GM19372 (cell line): ENCODE data around the gene RIN3.

Source experiments
- ATAC-seq: cut with Tn5 transposase; IDR thresholded peaks from one replicate; pipeline ENCODE4 v1.9.1; 2021; ENCODE audit warnings: mild to moderate bottlenecking, low read depth, moderate library complexity; ENCODE audit not compliant: unreplicated experiment

Gene RIN3

DNA sequence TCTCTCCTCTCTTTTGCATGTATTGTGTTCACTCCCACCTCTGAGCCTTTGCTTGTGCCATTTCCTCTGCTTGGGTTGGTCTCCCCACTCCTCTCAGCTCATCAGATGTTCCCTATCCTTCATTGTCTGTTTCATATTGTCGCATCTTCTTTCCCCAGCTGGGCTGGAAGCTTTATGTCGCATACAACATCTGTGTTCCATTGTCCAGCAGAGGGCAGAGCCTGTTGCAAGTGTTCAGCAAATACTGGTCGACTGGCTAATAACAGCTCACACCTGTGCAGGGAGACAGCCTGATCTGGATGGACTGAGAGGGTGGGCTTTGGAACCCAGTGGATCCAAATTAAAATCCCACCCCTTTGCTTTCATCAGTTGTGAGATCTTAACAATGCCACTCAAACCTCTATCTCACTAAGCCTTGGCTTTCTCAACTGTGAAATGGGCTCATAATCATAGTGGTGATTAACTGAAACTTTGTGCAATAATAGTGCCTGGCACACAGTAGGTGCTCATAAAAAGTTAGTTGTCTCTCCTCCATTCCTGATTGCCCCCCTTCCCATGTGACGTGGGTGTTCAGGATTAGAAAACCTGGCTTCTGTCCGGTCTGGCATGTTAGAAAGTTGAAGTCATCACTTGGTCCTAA is 75.8 kb downstream of the RIN3 start:
- ATAC-seq = no peak

DNA sequence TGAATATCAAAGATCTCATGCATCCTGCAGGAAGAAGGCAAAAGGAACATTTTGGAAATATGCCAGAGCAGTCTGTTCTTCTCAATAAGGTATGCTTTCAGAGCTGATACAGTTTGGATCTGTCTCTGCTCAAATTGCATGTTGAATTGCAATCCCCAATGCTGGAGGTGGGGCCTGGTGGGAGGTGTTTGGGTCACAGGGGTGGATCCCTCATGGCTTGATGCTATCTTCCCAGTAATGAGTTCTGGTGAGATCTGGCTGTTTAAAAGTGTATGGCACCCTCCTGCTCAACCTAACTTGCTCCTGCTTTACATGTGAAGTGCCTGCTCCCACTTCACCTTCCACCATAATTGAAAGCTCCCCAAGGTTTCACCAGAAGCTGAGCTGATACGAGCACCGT is 76.6 kb downstream of the RIN3 start:
- ATAC-seq = no peak

DNA sequence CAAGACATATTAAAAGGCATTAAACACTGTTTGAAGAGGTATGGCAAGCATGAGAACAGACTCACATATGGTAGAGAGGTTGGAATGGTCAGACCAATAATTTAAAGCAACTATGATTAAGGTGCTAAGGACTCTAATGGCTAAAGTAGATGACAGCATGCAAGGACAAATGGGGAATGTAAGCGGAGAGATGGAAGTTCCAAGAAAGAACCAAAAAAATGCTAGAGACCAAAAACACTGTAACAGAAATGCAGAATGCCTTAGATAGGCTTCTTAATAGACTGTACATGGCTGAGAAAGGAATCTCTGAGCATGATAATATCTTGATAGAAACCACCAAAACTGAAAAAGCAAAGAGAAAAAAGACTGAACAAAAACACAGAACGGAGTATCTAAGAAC is 77.4 kb downstream of the RIN3 start:
- ATAC-seq = no peak

DNA sequence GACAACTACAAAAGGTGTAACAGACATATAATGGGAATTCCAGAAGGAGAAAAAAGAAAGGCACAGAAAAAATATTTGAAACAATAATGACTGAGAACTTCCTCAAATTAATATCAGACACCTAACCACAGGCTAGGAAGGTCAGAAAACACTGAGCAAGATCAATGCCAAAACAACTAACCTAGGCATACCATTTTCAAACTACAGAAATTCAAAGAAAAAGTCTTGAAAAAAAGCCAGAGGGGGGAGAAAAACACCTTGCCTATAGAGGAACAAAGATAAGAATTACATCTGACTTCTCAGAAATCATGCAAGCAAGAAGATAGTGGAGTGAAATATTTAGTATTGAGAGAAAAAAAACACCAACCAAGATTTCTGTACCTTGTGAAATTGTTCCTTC is 77.8 kb downstream of the RIN3 start:
- no peak for ATAC-seq

DNA sequence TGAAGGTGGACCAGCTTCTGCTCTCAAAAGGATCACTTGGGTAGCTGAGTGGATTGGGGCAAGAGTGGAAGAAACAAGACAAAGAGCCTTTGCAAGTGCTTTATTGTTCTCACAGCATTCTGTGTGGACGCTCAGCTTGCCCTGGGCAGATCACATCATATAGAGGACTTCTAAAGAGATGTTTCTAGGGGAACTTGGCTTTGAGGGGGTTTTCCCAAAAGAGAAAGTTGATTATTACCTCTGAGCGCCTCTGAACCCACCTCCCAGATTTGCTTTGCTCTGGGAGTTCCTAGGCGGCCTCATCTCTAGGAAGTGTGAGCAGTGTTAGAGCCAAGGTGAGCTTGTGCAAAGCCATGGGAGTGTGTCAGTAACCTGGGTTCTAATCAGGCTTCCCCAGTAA is 81.7 kb downstream of the RIN3 start:
- ATAC-seq = no peak

DNA sequence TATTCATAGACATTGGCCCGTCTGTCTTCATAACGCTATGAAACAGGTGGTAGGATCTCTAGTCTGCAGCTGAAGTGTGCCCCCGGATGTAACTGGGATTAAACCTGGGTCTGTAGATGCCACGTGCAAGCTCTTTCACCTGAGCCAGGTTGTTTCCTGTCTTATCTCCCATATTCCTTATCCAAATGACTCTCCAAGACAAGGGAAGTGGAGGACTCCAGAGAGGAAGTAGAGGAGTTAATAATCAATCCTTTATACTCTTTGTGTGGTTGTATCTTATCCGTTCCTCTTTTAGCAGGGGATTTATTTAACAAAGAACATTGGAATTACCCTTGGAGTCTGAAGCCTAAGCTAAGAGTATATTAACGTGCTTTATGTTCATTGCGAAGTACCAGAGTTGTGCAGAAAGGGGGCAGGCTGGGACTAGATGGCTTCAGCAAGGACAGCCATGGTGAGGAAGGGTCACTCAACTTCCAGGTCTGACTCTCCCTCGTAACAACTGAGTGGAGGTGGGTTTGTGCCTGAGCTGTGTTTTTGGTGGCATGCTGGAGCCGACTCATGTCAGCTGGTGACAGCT is 82.8 kb downstream of the RIN3 start:
- ATAC-seq = no peak

DNA sequence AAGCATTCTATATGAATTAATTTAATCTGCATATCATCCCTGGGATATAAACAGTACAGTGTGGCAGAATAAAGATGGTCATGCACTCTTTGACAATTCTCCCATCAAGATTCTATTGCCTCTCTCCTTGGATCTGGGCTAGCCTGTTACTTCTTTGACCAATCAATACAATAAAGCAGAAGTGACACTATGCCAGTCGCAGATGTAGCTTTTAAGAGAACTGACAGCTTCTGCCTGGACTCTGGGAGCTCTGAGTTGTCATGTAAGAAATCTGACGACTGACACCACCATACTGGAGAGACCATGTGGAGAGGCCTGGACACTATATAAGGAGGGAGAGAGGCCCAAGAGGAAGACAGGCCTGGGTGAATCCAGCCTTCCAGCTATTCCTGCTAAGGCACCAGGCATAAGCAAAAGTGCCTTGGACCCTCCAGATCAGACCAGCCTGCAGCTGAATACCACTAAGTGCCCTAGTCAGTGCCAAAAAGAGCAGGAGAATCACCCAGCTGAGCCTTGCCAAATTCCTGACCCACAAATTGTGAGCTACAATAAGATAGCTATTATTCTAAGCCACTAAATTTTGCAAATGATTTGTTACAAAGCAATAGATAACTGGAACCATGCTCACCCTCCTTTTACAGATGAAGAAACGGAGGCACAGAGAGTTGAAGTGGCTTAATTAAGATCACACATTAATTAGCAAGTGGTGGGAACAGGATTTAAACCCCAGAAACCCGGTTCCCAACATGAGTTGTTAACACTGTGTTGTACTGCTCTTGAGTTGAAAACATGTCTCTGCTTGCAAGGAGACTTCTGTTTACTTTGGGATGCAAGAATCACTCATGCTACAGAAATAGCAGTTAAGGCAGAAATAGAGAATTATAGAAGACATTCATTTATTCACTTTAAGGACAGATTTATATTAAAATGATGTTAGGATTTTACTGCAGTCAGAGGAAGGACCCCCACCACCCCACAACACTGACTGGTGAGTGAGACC is 84.6 kb downstream of the RIN3 start:
- ATAC-seq = no peak

DNA sequence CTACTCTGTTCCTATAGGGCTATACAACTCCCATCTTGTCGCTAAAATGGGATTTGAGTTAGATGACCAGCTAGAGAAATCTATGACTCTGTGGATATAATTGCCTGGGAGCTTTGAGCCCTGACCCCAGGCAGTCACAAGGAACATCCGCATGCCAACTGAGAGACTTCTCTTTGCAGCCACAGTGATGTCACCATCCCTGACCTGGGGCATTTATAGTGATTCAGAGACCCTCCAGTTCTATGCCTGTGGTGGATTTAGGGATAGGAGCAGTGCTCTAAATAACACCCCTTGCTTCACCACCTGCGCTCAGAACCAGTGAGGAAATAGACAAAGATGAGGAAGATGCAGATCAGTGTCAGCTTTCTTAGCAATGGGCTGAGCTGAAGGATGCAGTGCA is 86.2 kb downstream of the RIN3 start:
- ATAC-seq = no peak

DNA sequence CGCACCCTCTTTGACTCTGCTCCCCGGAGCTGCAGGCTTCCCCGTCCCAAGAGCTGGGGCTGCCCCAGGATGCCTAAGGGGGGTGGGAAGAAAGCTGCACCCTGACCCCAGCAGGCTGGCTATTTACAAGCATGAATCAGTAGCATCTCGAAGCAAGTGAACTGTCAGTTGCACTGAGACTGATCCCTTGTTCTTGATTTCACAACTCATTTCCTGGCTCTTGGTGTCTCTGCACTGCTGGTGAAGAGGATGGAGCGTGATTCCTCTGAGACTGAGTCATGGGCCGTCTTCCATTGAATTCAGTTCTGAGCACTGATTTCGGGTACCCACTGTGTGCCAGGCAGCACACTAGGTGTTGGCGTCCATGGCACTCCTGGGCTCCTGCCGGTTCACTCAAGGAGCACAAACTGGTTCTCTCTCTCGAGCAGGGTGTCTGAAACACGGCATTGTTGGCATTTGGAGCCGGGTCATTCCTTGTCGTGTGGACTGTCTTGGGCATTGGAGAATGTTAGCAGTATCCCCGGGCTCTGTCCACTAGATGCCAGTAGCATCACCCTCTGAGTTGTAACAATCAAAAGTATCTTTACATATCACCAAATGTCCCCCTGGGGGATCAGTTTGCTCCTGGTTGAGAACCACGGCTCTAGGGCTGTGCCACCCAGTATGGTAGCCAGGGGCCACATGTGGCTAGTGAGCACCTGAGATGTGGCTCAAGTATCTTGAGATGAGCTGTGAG is 86.9 kb downstream of the RIN3 start:
- ATAC-seq = no peak

DNA sequence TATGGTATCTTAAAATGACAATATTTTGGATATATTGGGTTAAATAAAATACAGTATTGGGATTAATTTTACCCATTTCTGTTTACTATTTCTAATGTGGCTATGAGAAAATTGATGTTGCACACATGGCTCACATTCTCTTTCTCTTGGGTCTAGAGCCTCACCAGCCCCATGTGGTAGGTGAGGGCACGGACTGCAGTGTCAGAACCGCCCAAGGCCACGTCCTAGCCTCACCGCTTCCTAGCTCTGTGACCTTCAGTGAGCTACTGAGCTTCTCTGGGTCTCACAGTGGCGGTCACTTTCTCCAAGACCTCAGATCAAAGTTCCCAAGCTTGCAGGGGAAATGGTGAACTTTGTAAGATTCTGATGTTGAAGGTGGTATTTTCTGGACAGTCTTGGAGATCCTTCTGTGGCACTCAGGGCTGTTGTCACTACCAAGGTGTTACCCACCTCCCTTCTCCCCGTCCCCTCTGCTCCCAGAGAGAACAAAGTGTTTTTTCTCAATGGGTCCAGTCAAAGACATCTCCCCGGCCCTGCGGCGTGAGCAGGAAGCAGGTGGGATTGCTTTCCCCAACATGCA is 87.6 kb downstream of the RIN3 start:
- no peak for ATAC-seq

DNA sequence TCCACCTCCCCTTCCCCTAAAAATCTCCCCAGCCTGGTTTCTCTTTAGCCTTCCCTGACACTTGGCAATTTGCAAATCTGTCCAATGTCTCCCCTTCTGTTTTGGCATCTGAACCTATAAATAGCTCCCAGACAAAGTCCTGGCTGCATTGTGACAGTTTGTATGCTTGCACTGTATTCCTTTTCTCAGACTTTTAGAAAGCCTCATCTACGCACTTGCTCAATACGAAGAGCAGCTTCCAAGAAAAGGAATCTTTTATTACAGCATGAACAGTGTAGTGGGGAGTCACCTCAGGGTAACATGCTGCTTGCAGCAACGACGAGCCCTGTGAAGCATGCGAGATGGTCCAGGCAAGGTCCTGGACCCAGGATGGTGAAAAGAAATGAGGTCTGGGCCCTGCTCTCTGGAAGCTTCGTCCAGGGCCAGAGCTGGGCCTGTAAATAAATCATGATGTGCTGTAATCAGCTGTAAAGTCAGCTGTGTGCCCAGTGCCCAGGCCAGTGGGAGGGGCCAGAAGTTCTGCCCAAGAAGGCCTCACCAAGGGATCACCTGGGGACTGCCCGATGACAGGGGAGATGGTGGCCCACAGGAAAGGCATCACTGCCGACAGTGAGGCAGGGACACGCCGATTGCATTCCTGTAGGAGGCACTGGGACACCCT is 88.3 kb downstream of the RIN3 start:
- ATAC-seq = no peak

DNA sequence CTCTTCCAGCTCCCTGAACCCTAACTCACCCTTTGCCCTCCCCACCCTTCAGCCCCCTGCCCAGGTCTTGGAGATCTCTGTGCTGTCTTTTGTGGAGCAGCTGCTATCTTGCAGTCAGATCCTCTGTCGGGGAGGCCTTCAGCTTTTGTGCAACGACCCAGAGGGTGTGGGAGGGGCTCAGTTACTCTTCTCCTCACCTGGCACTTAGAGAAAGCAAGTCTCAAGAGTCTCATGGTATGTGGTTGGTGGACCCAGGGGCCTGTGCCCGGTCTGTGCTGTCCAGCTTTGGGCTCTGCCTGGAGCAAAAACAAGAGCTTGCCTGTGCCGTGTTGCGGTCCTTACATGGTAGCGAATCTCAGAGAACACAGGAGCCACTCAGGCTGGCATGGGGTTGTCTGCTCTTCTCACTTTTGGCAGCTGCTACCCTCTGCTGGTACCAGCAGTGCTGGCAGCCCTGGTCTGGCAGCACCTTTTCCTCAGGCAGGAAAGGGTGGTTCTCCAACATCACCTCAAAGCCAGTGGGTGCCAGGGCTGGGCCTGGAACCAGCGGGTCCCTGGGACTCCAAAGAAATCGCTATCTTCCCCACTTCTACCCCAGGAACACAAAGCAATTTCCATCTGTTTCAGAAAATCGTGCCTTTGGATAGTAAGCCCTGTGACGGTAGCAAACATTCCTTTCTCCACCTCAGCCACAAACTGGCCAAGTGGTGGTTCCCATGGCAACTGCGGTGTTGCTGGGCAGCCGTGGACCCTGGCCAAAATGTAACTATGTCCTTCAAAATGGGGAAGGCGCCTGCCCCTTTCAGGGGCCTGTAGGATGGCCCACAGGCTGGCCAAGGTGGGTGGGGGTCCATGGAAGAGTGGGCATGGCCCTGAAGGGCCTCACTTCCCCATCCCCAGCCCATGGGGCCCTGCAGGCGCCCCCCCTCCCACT is 90.0 kb downstream of the RIN3 start:
- no peak for ATAC-seq

DNA sequence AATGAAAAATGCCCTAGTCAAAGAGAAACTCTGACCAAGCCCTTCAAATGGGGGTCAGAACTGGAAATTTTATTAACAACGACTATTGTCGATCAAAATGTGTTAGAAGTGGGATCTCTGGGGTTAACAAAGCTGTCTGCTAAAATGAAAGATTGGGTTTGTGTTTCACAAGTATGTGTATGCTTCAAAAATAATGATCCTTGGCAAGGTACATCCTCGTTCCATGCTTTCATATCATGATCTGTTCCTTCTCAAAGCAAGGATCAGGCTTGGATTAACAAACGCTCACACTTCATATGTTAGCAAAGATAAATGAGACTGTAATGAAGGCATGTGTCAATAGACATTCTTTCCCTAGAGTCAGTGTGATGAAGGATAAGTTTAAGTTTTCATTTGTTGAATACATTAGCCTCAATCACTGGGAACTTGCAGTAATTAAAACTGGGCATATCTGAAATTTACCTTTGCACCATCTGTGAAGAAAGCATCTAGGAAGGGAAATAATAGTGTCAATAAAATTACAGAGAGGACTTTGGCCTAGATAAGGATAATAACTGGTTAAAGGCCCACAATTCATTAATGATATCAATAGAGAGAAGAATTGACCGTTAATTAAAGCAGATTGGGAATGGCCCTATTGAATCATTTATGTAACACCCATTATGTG is 91.8 kb downstream of the RIN3 start:
- no peak for ATAC-seq

DNA sequence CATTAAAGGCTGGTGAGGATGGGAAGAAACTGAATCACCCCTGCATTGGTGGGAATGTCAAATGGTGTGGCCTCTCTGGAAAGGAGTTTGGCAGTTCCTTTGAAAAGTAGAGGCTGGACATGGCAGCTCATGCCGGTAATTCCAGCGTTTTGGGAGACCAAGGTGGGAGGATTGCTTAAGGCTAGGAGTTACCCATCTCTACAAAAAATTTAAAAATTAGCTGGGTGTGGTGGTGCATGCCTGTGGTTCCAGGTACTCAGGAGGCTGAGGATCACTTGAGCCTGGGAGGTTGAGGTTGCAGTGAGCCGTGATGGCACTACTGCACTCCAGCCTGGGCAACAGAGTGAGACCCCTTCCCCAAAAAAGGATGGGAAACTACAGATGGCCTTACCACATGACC is 93.7 kb downstream of the RIN3 start:
- no peak for ATAC-seq

DNA sequence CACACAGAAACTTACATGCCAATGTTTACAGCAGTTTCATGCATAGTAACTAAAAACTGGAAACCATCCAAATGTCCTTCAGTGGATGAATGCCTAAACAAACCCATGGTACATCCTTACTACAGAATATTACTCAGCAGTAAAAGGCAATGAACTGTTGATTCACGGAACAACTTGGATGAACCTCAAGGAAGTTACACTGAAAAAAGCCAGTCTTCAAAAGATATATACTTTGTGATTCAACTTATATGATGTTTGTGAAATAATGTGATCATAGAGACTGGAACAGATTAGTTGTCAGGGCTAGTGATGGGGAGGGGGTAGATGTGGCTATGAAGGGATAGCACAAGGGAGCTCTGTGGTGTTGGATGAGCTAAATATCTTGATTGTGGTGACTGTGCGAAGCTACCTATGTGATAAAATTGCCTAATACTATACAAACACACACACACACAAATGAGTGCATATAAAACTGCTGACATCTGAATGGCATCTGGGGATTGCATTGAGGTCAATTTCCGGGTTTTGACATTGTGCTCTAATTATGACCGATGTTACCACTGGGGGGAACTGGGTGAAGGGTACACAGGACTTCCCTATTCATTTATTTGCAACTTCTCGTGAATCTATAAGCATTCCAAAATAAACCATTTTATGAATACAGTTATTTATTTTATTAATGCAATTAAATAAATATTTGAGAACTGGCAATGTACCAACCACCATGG is 94.3 kb downstream of the RIN3 start:
- no peak for ATAC-seq

DNA sequence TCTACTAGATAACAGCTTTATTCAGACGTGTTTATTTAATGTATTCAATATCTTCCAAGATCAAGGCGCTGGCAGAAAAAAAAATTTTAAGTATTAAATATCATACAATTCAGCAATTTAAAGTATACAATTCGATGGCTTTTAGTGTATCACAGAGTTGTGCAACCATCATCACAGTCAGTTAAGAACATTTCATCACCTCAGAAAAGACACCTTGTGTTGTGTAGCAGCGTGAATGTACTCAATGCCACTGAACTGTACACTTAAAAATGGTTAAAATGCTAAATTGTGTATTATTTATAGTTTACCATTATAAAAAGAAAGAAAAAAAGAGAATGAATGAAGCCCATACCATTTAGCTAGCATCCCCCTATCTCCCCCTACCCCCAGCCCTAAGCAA is 96.4 kb downstream of the RIN3 start:
- ATAC-seq = no peak

DNA sequence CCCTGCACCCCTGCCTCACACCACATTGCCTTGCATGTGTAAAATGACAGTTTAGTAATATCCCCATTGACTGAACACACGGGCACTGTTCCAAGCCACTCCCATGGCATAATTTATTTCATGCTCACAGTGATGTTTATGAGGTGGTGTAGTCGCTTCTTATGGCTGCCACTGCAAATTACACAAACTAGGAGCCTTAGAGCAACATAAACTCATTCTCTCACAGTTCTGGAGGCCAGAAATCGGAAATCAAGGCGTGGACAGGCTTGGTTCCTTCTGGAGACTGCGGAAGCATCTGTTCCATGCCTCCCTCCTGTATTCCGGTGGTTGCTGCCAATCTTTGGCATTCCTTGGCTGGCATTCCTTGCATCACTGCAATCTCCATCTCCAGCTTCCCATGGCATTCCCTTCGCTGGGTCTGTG is 97.3 kb downstream of the RIN3 start:
- no peak for ATAC-seq
